GM10847 (cell line): ENCODE data around the gene TSPAN31.
A peak's percentile ranks its signal among the peaks of the same experiment; 100 is the strongest.

Source experiments
- POLR2A ChIP-seq: IDR thresholded peaks from 2 replicates; pipeline ENCODE4 v1.6.1; 2011; ENCODE audit not compliant: insufficient read length; ENCODE audit errors: extremely low read depth

Gene TSPAN31

GRCh38 chr12:57766464-57767304 is 21.8 kb downstream of the TSPAN31 start, which contains the start of gene CYP27B1:
TSS of gene CYP27B1 (minus strand) at chr12:57767078. CDS start at chr12:57767041, 37 bp downstream.
- TF ChIP-seq POLR2A = no peak

- TF ChIP-seq POLR2A = no peak
Measured at GRCh38 chr12:57767305-57767698, 22.5 kb downstream of the TSPAN31 start.

- TF ChIP-seq POLR2A = no peak
Measured at GRCh38 chr12:57767876-57768275, 23.0 kb downstream of the TSPAN31 start.

- no peak for TF ChIP-seq POLR2A
Measured at GRCh38 chr12:57769594-57769993, 24.8 kb downstream of the TSPAN31 start.

- no peak for TF ChIP-seq POLR2A
Measured at GRCh38 chr12:57770734-57771133, 25.9 kb downstream of the TSPAN31 start.

GRCh38 chr12:57771236-57771872 is 26.5 kb downstream of the TSPAN31 start:
- TF ChIP-seq POLR2A = no peak

- peak; percentile 66 for TF ChIP-seq POLR2A
Measured at GRCh38 chr12:57771873-57772428, 27.1 kb downstream of the TSPAN31 start, which contains the start of gene METTL1. TSS of gene METTL1 (minus strand) at chr12:57772105. CDS start at chr12:57772083, 22 bp downstream.

- TF ChIP-seq POLR2A = no peak
Measured at GRCh38 chr12:57772429-57773322, 27.8 kb downstream of the TSPAN31 start, which contains the start of gene EEF1AKMT3. TSS of gene EEF1AKMT3 (plus strand) at chr12:57772614. CDS start at chr12:57772725, 111 bp downstream.

GRCh38 chr12:57775044-57775443 is 30.2 kb downstream of the TSPAN31 start:
- no peak for TF ChIP-seq POLR2A

GRCh38 chr12:57775563-57776246 is 30.9 kb downstream of the TSPAN31 start:
- TF ChIP-seq POLR2A = no peak

- no peak for TF ChIP-seq POLR2A
Measured at GRCh38 chr12:57776247-57776587, 31.4 kb downstream of the TSPAN31 start.

- TF ChIP-seq POLR2A = no peak
Measured at GRCh38 chr12:57777367-57777766, 32.5 kb downstream of the TSPAN31 start.

GRCh38 chr12:57777911-57778310 is 33.1 kb downstream of the TSPAN31 start:
- TF ChIP-seq POLR2A = no peak

GRCh38 chr12:57779736-57780135 is 34.9 kb downstream of the TSPAN31 start:
- TF ChIP-seq POLR2A = no peak
